ENCODE results near the gene SAFB.

- TF ChIP-seq, protein P1, sequence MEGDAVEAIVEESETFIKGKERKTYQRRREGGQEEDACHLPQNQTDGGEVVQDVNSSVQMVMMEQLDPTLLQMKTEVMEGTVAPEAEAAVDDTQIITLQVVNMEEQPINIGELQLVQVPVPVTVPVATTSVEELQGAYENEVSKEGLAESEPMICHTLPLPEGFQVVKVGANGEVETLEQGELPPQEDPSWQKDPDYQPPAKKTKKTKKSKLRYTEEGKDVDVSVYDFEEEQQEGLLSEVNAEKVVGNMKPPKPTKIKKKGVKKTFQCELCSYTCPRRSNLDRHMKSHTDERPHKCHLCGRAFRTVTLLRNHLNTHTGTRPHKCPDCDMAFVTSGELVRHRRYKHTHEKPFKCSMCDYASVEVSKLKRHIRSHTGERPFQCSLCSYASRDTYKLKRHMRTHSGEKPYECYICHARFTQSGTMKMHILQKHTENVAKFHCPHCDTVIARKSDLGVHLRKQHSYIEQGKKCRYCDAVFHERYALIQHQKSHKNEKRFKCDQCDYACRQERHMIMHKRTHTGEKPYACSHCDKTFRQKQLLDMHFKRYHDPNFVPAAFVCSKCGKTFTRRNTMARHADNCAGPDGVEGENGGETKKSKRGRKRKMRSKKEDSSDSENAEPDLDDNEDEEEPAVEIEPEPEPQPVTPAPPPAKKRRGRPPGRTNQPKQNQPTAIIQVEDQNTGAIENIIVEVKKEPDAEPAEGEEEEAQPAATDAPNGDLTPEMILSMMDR (IDR thresholded peaks at IDR 0.05): no peak
- no peak for TF ChIP-seq EP300 (IDR thresholded peaks at IDR 0.05)
Measured at GRCh38 chr19:5622465-5623396, at the start of gene SAFB, which contains the start of gene SAFB2.

All from gastroesophageal sphincter (tissue), 3 donors.